Thyroid gland (tissue), 4 donors: ENCODE results near the gene GSTO2.

ENCODE experiments used
- POLR2A ChIP-seq, 2 donors: fragments of 450-650 bp; IDR thresholded peaks; one replicate each; pipeline ENCODE4 v1.6.1; 2017; ENCODE audit warnings: antibody characterized with exemption in 2 of 2, mild to moderate bottlenecking in 2 of 2, moderate library complexity in 1 of 2
- TF ChIP-seq, protein P1 (sequence below), 6 experiments: fragments of 200-600 bp in 3 of 6; fragments of 450-650 bp in 3 of 6; sonication (generic) in 3 of 6; IDR thresholded peaks; one replicate each; pipeline ENCODE4 v1.5.1; 2016 to 2019; ENCODE audit warnings: antibody characterized with exemption in 6 of 6, mild to moderate bottlenecking in 2 of 6, inconsistent platforms in 1 of 6, moderate library complexity in 1 of 6

DNA sequence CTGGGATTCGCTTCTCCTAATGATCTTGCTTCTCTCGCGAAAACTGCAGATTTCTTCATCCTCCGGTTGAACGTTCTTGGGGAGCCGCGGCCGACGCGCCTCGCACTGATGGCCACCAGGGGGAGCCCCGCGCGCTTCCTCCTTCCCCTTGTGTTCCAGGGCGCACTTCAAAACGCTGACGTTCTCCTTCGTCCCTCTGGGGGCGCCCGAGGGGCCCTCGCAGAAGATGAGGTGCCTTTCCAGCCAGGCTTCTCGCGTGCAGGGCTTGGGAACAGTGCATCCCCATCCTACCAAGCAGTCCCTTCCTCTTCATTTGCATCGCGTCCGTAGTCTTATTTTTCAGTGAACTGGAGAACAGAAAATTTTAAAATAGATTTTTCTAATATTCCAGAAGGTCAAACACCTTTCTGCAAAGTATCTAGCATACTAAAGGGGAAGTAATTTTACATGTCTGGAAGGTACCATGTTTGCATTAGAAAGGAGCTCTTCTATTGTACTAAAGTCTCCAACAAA lies 22.5 kb downstream of the GSTO2 start:
- TF ChIP-seq, protein P1, sequence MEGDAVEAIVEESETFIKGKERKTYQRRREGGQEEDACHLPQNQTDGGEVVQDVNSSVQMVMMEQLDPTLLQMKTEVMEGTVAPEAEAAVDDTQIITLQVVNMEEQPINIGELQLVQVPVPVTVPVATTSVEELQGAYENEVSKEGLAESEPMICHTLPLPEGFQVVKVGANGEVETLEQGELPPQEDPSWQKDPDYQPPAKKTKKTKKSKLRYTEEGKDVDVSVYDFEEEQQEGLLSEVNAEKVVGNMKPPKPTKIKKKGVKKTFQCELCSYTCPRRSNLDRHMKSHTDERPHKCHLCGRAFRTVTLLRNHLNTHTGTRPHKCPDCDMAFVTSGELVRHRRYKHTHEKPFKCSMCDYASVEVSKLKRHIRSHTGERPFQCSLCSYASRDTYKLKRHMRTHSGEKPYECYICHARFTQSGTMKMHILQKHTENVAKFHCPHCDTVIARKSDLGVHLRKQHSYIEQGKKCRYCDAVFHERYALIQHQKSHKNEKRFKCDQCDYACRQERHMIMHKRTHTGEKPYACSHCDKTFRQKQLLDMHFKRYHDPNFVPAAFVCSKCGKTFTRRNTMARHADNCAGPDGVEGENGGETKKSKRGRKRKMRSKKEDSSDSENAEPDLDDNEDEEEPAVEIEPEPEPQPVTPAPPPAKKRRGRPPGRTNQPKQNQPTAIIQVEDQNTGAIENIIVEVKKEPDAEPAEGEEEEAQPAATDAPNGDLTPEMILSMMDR (IDR thresholded peaks at IDR 0.05) = peak; percentile 99 to 100 (median 100)
- TF ChIP-seq POLR2A (IDR thresholded peaks at IDR 0.05) = no peak
